Left colon (tissue), 2 donors: Measurements from ENCODE around the gene FOSL1. TPM values are rescaled to one million over a fixed set of nuclear protein-coding genes. Genes with fewer than 3 reads are reported as not detected.

Source experiments
- ATAC-seq: fragments of 200-7000 bp; cut with Tn5 transposase; one replicate; pipeline ENCODE4 v1.9.1; 2020; ENCODE audit warnings: mild to moderate bottlenecking, moderate library complexity
- DNase-seq, 2 donors: peaks; one replicate each; pipeline ENCODE4 v3.0.0-alpha.2; 2020
- intact Hi-C, 2 donors: fragments of 100-400 bp; cut with DNase I in 1 of 2; cut with micrococcal nuclease in 1 of 2; formaldehyde crosslinking; loops; one replicate each; pipeline versions ENCODE4 v1.11.2 to v1.14.0; 2022; cut with DNase I, micrococcal nuclease
- total RNA-seq, 2 donors: library from RNA; stranded (reverse); fragmentation: NEBNext Ultra II Directional; extraction: Animal tissue kit (Norgen Biotek cat#: 25700); gene quantifications; one replicate each; pipeline ENCODE4 v1.2.1, GENCODE V29; 2021
- donor health status: DM: no; HTN: no; CAD: no.
- donor health status: DM: yes; HTN: yes; CAD: no.

The FOSL1 gene
- total RNA-seq, 2 donors from 2014 or later = 1.1 to 1.8 TPM

- ATAC-seq = no peak
- intact Hi-C loops = loop anchor here (5.0 to 10.0 kb wide), 2 partner anchors 76 to 99 kb away; partner anchors contain the start of gene SART1 (in 1 of the 2)
Measured at GRCh38 chr11:65885808-65886536, 14.2 kb downstream of the FOSL1 start.

GRCh38 chr11:65885231-65885630 is 15.0 kb downstream of the FOSL1 start:
- DNase-seq (no peak), ATAC-seq (no peak)
- intact Hi-C loops = loop anchor here (5.0 to 10.0 kb wide), 2 partner anchors 77 to 100 kb away; partner anchors contain the start of gene SART1 (in 1 of the 2)

More at GRCh38 chr11:65885808-65886536, 14.2 kb downstream of the FOSL1 start:
- DNase-seq = no peak

GRCh38 chr11:65884716-65885092 is 15.5 kb downstream of the FOSL1 start:
- DNase-seq (peak; percentile 67 to 81), ATAC-seq (peak; percentile 35)
- intact Hi-C loops = loop anchor here (5.0 to 10.0 kb wide), 3 partner anchors 78 to 103 kb away; partner anchors contain the start of gene SART1 (in 1 of the 2)

- intact Hi-C loops = loop anchor here (5.0 to 10.0 kb wide), 2 partner anchors 101 to 103 kb away; no protein-coding TSS in a partner anchor
- DNase-seq = peak in 1 of 2 donors; percentile 15
- ATAC-seq = no peak
Measured at GRCh38 chr11:65883786-65884715, 16.1 kb downstream of the FOSL1 start.

GRCh38 chr11:65883058-65883761 is 17.0 kb downstream of the FOSL1 start:
- DNase-seq (peak in 1 of 2 donors; percentile 10), ATAC-seq (no peak)
- intact Hi-C loops = loop anchor here (5.0 to 10.0 kb wide), 2 partner anchors 102 to 104 kb away; no protein-coding TSS in a partner anchor

GRCh38 chr11:65882120-65883057 is 17.8 kb downstream of the FOSL1 start:
- intact Hi-C loops = loop anchor here (5.0 to 10.0 kb wide), 2 partner anchors 102 to 105 kb away; no protein-coding TSS in a partner anchor
- DNase-seq = peak in 1 of 2 donors; percentile 14
- no peak for ATAC-seq

GRCh38 chr11:65880844-65881421 is 19.3 kb downstream of the FOSL1 start:
- DNase-seq = no peak
- intact Hi-C loops = loop anchor here (5.0 to 10.0 kb wide), 2 partner anchors 104 to 106 kb away; no protein-coding TSS in a partner anchor
- no peak for ATAC-seq

- intact Hi-C loops = loop anchor here (5.0 to 10.0 kb wide), 2 partner anchors 105 to 107 kb away; no protein-coding TSS in a partner anchor
- ATAC-seq = no peak
- no peak for DNase-seq
Measured at GRCh38 chr11:65880027-65880426, 20.2 kb downstream of the FOSL1 start.

- intact Hi-C loops = loop anchor here (5.0 to 10.0 kb wide), 2 partner anchors 105 to 108 kb away; no protein-coding TSS in a partner anchor
- ATAC-seq (no peak), DNase-seq (peak in 1 of 2 donors; percentile 16)
Measured at GRCh38 chr11:65879617-65880016, 20.6 kb downstream of the FOSL1 start, which contains the start of gene CTSW. Gene CTSW (plus strand): TSS chr11:65879837. CDS start chr11:65879855, 18 bp downstream.

- intact Hi-C loops = no loop called here
- peak; percentile 96 for ATAC-seq
Measured at GRCh38 chr11:65873318-65874156, 26.7 kb downstream of the FOSL1 start.

GRCh38 chr11:65872586-65873317 is 27.4 kb downstream of the FOSL1 start, which contains the start of gene EFEMP2:
Gene EFEMP2 (minus strand): TSS chr11:65872800. CDS start chr11:65872354, 446 bp downstream.
- DNase-seq (peak in 1 of 2 donors; percentile 40), ATAC-seq (peak; percentile 7)
- intact Hi-C loops = no loop called here

More at GRCh38 chr11:65873318-65874156, 26.7 kb downstream of the FOSL1 start:
- peak; percentile 97 to 98 for DNase-seq

GRCh38 chr11:65871811-65872548 is 28.2 kb downstream of the FOSL1 start:
- ATAC-seq (no peak), DNase-seq (peak in 1 of 2 donors; percentile 22)
- intact Hi-C loops = no loop called here

- ATAC-seq = no peak
Measured at GRCh38 chr11:65870706-65871681, 29.2 kb downstream of the FOSL1 start.

More at GRCh38 chr11:65870706-65871681, 29.2 kb downstream of the FOSL1 start:
- DNase-seq = no peak
- intact Hi-C loops = no loop called here
